OCI-M1 (cell line): Measurements from ENCODE around the gene FNIP2.
"Not testable (repeated sequence)": the region's sequence is repeated elsewhere in the genome, so short reads cannot be mapped to it uniquely, and the experiment has no call there.

Experiments used
- DNase-seq: peaks from one replicate; lab custom pipeline; 2025; lab: John Stamatoyannopoulos, UW

Gene FNIP2

DNA sequence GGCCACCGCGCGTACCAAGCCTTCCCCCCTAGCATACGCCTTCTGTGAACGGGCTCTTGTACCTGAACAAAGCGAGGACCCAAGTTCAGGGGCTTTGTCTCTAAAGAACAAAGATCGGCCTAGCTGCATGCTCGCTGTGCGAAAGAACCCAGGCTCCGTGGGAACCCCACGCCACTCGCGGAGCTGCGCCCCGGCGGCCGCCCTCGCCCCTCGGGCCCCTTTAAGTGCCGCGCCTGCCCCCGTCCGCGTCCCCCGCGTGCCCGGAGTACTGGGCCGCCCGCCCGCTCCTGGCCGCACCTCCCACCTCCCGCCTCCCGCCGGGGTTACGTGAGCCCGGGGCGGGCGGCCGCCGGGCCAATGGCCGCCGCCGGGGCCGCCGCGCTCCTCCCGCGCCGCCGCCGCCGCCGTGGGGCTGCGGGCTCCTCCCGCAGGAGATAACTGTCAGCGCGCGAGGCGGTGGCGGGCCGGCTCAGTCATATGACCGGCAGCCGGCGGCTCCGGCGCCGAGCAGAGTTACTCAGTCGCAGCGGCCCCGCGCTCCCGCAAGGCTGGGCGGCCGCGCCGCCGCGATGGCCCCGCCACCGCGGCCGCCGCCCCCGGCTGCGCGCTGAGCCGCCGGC, at the start of gene FNIP2:
Gene FNIP2 (plus strand): TSS at position 472 of the 620 bp plus-strand sequence. CDS start 187 bp downstream, outside the sequence.
- DNase-seq, result peak; percentile 81

DNA sequence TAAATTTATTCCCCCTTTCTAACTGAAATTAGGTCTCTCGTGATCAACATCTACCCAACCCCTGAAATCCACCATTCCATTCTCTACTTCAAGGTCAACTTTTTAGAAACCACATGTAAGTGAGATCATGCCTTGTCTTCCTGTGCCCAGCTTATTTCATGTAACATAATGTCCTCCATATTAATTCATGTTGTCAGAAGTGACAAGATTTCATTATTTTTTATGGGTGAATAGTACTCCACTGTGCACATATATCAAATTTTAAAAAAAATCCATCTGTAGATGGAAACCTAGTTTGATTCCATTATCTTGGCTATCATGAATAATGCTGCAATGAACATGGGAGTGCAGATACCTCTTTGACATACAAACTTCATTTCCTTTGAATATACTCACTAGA, 47.1 kb upstream of the FNIP2 start:
- DNase-seq, result no peak

DNA sequence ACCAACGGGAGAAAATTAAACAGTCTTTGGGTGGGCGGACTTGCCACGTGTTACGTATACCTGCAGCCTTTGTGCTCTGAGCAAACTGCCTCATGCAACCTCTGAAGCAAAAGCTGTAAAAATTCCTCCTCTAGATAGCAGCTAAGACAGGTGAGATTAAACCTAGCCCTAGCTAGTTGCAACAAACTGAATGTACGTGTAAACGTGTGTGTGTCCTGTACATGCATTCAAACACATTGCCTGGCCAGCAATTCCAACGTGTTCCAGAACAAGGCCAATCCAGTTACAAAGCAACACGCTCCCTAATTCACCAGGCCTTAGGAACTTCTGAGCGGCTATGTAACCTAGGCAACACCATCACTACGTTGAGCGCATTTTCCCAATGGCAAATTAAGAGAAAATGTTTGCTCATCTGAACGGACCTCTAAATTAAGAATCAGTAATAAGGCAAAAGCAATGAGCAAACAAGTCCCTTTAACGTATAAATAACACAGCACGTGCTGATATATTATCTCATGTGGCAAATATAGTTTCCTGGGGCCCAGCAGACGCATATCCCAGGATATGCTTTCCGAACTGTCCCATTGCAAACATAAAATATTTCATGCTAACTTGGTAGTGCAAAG, 46.4 kb upstream of the FNIP2 start:
- DNase-seq, result peak; percentile 48

DNA sequence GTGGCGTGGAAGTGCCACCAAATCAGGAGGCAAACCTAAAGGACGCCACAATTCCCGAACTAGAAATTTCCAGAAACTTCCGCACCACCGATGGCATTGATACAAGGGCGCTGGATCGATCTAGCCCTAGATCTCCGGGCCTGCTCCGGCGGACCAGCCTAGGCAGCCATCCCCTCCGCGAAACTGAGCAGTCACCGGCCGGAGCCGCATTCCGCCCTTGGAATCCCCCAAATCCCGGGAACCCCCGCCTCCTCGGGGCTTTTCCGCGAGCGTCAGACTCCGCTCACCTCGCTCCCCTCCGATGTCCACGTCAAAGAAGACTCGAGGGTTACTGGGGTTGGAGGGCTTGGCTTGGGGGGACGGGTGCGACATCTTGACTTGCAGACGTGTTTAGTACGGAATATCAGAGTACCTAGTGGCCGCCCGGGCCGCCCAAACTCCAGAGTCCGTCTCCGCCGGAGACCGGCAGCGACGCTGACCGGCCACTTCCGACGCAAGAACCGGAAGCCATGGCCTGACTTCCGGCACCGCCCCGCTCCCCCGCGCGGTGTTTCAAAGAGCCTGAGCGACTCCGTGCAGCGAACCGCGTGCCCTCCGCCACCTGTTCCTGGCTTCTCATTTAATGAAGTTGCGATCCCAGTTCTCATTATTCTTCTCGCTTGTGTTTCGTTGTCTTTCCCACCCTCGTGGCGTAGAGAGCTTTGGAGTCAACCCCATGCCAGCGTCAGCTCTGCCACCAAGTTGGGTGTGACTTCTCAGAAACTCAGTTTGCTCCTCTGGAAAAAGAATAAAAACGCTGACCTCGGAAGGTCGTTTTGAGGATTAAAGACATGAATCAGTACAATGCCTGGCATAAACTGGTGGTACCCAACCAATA, 45.7 kb upstream of the FNIP2 start, which contains the start of gene PPID:
Gene PPID (minus strand): TSS at position 480 of the 877 bp plus-strand sequence. CDS start 108 bp downstream, at position 372.
- DNase-seq, result peak; percentile 95

DNA sequence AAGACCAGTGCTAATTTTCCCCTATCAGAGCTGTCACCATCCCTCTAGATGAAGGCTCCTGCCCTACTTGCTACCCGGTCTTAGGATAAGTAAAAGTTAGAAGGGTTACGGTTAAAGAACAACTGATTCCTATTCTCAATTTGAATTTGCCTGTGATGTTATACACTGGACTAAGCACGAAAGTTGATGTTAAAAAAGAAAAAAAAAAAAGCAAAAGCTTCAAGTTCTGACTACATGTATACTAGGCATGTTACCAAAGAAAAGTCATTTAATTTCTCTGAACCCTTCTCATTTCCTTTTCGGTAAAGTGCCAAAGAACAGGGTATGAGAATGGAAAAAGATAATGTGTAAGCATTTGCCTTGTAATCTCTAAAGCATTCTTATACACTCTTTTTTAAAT, 44.2 kb upstream of the FNIP2 start:
- DNase-seq, result no peak

DNA sequence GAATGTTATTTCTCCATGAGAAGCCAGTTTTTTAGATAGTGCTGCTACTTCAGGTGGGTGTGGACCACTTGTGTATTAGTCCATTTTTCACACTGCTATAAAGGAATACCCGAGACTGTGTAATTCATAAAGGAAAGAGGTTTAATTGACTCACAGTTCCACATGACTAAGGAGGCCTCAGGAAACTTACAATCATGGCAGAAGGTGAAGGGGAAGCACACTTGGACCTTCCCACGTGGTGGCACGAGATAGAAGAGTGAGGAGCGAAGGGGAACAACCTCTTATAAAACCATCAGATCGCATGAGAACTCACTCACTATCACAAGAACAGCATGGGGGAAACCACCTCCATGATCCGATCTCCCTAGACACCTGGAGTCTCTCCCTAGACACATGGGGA, 42.2 kb upstream of the FNIP2 start:
- DNase-seq, result no peak

DNA sequence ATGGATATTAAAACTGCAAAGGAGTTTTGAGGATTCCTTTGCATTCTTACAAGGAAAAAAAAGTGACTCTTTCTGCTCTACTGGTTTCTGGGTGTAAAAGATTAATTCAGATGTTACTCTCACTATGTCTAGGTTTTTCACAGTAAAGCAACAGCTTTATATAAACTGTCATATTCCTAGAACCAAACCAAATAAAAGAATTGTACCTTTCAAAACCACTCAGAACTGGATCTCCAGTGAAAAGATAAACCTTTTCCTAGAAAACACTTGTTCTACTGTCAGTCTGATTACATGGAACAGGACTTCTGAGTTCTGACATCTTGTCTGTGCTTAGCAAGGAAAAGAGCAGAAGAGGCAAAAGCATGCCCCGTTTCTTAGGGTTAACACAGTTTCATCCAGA, 40.6 kb upstream of the FNIP2 start:
- peak; percentile 80 for DNase-seq

DNA sequence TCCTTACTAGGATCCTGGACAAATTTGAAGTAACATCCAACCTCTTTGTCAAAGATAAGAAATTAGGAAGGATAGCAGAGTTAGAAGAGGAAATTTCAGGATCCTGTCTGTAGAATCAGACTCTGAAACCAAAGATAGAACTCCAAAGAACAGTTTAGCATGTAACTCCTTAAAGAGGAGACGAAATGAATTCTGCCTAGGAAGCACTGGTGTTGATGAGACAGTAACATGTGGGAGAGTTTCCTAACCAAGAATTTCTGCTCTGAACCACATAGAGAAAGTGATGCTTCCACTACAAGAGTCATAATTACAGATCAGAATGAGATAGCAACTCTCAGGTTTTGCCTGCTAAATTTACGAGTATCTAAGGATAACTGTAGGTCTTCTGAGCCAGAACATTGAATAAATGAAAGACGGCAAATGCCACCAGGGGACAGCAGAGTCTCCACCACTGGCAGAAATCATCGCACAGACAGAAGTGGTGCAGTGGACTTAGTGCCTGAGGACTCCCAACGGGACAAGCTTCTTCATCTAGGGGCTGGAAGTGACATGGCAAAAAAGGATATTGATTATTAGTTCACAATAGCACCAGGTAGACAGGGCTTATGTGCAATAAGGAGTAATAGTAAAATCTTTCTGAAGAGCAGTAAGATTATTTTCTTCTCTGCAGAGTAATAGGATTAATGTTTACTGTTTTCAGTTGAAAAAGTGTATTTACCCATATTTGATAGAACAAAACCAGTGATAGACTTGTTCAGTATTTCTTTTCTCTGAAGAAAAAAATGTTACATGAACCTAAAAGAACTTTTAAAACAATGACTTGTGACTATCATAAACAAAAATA, 38.9 kb upstream of the FNIP2 start:
- DNase-seq, result peak; percentile 89

DNA sequence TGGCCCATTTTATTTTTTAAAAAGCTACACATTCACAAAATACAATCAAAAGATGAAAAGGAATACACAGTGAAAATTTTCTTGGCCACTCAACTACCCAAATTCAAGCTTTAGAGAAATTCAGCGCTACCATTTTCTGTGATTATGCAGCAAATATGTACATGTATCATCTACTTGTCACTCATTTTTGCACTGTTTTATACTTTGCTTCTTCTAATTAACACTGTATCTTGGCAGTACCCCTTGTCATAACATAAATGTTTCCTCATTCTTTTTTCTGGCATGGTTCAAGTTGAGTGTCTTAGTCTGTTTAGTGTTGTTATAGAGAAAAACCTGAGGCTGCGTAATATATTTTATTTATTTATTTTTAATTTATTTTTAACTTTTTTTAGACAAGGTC, 30.0 kb upstream of the FNIP2 start:
- DNase-seq, result no peak

DNA sequence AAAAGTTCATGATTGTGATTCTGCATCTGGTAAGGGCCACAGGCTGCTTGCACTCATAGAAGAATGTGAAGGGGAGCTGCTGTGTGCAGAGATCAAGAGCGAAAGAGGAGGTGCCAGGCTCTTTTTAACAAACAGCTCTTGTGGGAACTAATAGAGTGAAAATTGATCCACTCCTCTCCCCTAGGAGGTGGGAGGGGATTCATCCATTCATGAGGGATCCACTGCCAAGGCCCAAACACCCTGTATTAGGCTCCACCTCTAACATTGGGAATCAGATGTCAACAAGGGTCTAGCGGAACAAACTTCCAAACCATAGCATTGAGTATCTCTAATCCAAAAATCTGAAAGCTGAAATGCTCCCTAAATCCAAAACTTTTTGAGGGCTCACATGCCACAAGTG, 29.2 kb upstream of the FNIP2 start:
- DNase-seq, result no peak

DNA sequence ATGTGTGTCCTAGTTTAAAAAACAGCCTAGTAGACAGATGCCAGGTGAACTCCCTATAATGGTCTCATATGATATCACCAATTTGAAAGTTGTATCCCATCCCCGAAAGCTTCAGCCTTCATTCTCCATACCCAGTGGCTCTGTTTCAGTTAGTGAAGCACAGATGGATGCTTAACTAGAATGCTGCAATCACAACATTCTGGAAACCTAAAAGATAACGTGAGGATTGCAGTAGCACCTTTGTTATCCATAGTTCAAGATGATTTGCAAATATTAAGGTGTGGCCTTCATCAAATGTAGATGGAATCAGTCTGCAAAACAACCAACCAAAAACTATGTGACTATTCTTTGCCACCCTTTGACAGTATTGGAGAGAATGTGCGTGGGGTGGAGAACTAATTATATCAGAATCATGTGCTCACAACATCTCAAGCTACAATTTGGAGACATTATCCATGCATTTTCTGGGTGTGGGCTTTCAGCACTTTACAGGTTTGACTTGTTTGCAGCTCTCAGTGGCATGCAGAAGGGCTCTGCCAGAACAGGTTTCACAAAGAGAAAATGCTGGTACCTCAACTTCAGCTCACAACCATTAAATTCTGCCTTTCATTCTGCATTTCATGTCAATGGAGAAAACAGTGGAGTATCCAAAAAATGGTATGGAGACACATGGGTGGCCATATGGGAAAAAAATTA, 27.4 kb upstream of the FNIP2 start:
- DNase-seq, result no peak

DNA sequence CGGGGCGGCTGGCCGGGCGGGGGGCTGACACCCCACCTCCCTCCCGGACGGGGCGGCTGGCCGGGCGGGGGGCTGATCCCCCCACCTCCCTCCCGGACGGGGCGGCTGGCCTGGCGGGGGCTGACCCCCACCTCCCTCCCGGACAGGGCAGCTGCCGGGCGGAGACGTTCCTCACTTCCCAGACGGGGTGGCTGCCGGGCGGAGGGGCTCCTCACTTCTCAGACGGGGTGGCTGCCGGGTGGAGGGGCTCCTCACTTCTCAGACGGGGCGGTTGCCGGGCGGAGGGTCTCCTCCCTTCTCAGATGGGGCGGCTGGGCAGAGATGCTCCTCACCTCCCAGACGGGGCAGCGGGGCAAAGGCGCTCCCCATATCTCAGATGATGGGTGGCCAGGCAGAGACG, 22.3 kb upstream of the FNIP2 start:
- not testable (repeated sequence) for DNase-seq

DNA sequence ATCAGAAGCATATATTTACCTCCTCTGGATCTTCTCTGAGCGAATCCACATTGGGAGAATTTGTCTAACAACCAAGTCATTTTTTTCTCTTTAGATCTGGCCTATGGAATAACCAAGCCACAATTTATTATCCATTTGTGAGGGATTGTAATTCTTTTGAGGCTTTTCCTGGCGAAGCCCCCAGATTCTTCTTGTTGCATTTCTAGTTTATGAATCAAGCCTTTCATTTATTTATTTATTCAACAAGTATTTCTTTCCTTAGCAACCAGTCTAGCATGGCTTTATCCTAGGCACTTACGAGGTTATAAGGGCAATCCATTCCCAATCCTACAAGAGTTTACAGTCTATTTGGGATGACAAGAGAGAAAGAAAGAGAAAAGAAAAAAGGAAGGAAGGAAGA, 18.4 kb upstream of the FNIP2 start:
- no peak for DNase-seq

DNA sequence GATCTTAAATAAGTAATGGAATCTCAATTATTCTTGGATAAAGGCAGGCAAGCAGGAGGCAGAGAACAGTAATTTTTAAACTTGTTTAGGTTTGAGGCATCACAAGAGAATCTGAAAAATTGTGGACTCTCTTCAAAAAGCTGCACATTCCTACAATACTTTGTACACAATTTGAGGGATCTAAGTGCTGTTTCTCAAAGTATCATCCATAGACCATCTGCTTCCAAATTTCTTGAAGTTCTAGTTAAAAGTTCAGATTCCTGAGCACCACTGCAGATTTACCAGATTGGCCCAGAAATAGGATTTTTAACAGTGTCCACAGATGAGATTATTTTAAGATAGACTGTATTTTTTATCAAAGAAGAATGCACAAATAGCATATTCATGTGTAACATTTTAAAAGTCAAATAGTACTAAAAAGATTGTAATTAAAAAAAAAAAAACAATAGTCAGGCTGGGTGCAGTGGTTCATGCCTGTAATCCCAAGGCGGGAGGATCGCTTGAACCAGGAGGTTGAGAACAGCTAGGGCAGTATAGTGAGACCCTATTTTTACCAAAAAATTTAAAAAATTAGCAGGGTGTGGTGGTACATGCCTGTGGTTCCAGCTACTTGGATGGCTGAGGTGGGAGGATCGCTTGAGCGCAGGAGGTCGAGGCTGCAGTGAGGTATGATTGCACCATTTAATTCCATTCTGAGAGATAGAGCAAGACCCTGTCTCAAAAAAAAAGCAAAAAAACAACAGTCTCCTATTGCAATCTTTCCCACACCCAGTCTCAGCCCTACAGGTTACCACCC, 14.2 kb upstream of the FNIP2 start:
- DNase-seq, result no peak

DNA sequence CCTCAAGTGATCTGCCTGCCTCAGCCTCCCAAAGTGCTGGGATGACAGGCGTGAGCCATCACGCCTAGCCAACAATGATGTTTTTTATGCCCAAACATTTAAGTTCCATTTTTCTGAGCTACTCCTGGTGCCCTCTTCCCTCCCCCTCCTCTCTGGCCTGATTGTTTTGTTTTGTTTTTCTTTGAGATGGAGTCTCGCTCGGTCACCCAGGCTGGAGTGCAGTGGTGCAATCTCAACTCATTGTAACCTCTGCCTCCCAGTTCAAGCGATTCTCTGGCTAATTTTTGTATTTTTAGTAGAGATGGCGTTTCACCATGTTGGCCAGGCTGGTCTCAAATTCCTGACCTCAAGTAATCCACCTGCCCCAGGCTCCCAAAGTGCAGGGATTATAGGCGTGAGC, 13.0 kb upstream of the FNIP2 start:
- not testable (repeated sequence) for DNase-seq

DNA sequence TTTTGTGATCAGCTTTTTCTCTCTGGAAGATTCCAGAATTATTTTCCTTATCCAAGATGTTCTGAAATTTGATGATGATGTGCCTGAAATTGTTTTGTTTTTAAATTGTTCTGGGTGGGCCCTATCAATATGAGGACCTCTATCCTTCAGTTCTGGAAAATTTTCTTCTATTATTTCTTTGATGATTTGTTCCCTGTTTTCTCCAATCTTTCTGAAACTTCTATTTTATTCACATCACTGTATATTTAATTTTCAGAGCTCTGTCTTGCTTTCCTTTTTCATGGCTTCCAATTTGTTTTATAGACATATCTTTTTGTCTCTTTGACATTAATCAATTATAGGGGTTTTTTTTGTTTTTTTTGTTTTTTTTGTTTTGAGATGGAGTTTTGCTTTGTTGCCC, 12.2 kb upstream of the FNIP2 start:
- DNase-seq, result no peak

DNA sequence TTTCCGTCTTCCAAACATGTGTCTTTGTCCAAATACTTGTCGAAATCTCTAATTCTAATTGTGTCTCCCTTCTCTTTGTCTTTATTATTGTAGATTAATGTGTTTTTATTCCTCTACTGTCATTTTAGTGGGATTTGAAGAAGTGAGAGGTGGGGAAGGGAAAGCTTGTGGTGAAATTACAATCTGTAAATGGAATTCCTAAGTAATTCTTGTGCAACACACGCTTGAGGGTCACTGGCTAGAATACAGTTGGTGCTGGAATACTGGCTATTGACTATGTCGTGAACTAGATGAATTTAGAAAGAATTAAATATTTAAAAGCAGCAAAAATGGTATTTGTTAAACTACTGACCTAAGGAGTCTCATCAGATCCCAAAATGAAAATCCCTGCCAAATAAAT, 10.7 kb upstream of the FNIP2 start:
- no peak for DNase-seq

DNA sequence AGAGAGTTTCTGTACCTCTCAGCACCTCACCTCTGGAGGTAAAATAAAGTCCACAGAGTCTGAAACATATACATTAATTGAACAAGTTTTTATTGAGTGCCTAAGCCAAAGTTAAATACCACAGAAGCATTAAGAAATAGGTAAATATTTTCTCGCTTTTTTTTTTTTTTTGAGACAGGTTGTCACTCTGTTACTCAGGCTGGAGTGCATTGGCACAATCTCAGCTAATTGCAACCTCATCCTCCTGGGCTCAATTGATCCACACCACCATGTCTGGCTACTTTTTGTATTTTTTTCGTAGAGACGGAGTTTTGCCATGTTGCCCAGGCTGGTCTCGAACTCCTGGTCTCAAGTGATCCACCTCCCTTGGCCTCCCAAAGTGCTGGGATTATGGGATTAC, 10.1 kb upstream of the FNIP2 start:
- no peak for DNase-seq

DNA sequence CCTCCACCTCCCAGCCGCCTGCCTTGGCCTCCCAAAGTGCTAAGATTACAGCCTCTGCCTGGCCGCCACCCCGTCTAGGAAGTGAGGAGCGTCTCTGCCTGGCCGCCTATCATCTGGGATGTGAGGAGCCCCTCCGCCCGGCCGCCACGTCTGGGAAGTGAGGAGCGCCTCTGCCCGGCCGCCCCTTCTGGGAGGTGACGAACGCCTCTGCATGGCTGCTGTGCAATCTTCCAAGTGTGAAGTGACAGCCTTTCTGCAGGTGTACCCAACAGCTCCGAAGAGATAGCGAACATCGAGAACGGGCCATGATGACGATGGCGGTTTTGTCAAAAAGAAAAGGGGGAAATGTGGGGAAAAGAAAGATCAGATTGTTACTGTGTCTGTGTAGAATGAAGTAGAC, 9.3 kb upstream of the FNIP2 start:
- not testable (repeated sequence) for DNase-seq

DNA sequence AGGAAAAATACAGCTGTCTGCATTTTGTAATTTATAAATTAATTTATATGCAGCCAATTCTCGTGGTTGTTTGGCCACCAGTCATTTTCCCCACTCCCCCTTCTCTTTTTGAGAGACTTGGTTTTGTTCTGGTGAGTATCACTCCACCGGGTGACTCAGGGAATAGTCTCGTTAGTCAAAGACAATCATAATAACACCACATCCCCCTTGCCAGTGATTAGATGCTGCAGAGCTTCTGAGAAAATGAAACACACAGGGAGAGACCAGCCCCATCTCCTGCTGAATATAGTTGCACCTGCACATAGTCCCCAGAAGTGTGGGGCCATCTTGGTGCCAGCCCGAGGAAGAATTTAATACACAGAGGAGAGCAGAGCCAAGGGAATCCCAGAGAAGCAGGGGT, 8.0 kb upstream of the FNIP2 start:
- no peak for DNase-seq

DNA sequence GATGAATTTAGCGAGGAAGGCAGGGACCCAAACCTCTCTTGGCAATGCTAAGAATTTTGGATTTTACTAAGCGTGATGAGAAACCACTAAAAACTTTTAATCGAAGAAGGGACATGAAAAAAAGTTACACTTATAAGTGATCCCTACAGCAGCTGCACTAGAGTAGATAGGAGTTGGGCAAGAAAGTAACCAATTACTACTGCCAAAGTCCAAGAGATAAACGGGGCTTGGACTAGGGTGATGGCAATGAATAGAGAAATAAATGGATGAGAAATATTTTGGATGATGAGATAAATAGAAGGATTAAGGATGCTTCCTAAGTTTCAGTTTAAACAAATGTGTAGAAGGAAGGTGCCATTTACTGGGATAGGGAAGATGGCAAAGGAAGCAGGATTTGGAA, 6.3 kb upstream of the FNIP2 start:
- no peak for DNase-seq
